Activated CD8-positive, alpha-beta memory T cell treated with anti-CD3 and anti-CD28 coated beads for 4 hours (primary cell): Measurements from ENCODE around the gene FAM3B.

Experiments used
- DNase-seq, 2 donors: peaks; one replicate each; pipeline ENCODE4 v3.0.0-alpha.2; 2020; ENCODE audit warnings: low read depth in 2 of 2

FAM3B gene

GRCh38 chr21:41369105-41369919 lies 52.7 kb downstream of the FAM3B start:
- DNase-seq: no peak

GRCh38 chr21:41369920-41370839 lies 53.6 kb downstream of the FAM3B start:
- DNase-seq: no peak

GRCh38 chr21:41370840-41371684 lies 54.5 kb downstream of the FAM3B start:
- DNase-seq: no peak

- DNase-seq: no peak
Observed at GRCh38 chr21:41371685-41372030, 55.1 kb downstream of the FAM3B start.

- no peak for DNase-seq
Observed at GRCh38 chr21:41373253-41373652, 56.7 kb downstream of the FAM3B start.

GRCh38 chr21:41373763-41374162 lies 57.2 kb downstream of the FAM3B start:
- DNase-seq: no peak

- DNase-seq: no peak
Observed at GRCh38 chr21:41374177-41374712, 57.6 kb downstream of the FAM3B start.

GRCh38 chr21:41374867-41375533 lies 58.4 kb downstream of the FAM3B start:
- no peak for DNase-seq

GRCh38 chr21:41375875-41376274 lies 59.3 kb downstream of the FAM3B start:
- no peak for DNase-seq

- DNase-seq: no peak
Observed at GRCh38 chr21:41377715-41378114, 61.1 kb downstream of the FAM3B start.

- DNase-seq: no peak
Observed at GRCh38 chr21:41378849-41379248, 62.2 kb downstream of the FAM3B start.

- DNase-seq: no peak
Observed at GRCh38 chr21:41379901-41380300, 63.3 kb downstream of the FAM3B start.

GRCh38 chr21:41381731-41382130 lies 65.1 kb downstream of the FAM3B start:
- no peak for DNase-seq

- DNase-seq: no peak
Observed at GRCh38 chr21:41387042-41387819, 70.6 kb downstream of the FAM3B start.

- DNase-seq: no peak
Observed at GRCh38 chr21:41387824-41388223, 71.2 kb downstream of the FAM3B start.

GRCh38 chr21:41388259-41388658 lies 71.7 kb downstream of the FAM3B start:
- no peak for DNase-seq

- no peak for DNase-seq
Observed at GRCh38 chr21:41390043-41390639, 73.5 kb downstream of the FAM3B start.

- DNase-seq: no peak
Observed at GRCh38 chr21:41393876-41394465, 77.4 kb downstream of the FAM3B start.

- no peak for DNase-seq
Observed at GRCh38 chr21:41396558-41397075, 80.0 kb downstream of the FAM3B start.
